K562 (cell line): ENCODE data around the gene KCNAB2. TPM values are rescaled to one million over a fixed set of nuclear protein-coding genes. Genes with fewer than 3 reads are reported as not detected.

ENCODE experiments used
- CBX5 ChIP-seq: IDR thresholded peaks from 2 replicates; pipeline ENCODE4 v1.6.1; 2014; ENCODE audit warnings: low read depth, borderline replicate concordance
- CEBPB ChIP-seq: fragments of 450-650 bp; IDR thresholded peaks from 2 replicates; pipeline ENCODE4 v1.6.1; 2016; ENCODE audit warnings: missing genetic modification characterization, missing compliant biosample characterization
- CEBPG ChIP-seq, 3 experiments: fragments of 200-800 bp in 1 of 3; sonication (Bioruptor generic) in 1 of 3; sonication (generic) in 1 of 3; formaldehyde crosslinking in 1 of 3; IDR thresholded peaks in 2 of 3; conservative IDR thresholded peaks in 1 of 3; 2 replicates each; pipeline versions ENCODE4 v1.6.1 to v1.8.0; 2016 to 2022; ENCODE audit warnings: missing compliant biosample characterization in 2 of 3, missing genetic modification characterization in 2 of 3, mild to moderate bottlenecking in 1 of 3, missing genetic modification reagents in 1 of 3
- CHD2 ChIP-seq: IDR thresholded peaks from 2 replicates; pipeline ENCODE4 v1.6.1; 2011; ENCODE audit warnings: low read depth, low read length
- FOXK2 ChIP-seq, 2 experiments: fragments of 450-650 bp; IDR thresholded peaks in 1 of 2; conservative IDR thresholded peaks in 1 of 2; 2 replicates each; pipeline ENCODE4 v1.6.1; 2016; ENCODE audit warnings: low read depth in 2 of 2, mild to moderate bottlenecking in 1 of 2
- HDAC3 ChIP-seq: fragments of 450-650 bp; IDR thresholded peaks from 2 replicates; pipeline ENCODE4 v1.6.1; 2018; ENCODE audit warnings: borderline replicate concordance, mild to moderate bottlenecking, moderate library complexity; ENCODE audit not compliant: partially characterized antibody
- HOXB6 ChIP-seq: fragments of 250-450 bp; sonication (Bioruptor Pico); IDR thresholded peaks from 2 replicates; pipeline ENCODE4 v1.5.1; 2022; ENCODE audit warnings: mild to moderate bottlenecking, borderline replicate concordance
- HSF4 ChIP-seq: fragments of 250-450 bp; sonication (Bioruptor Pico); IDR thresholded peaks from 2 replicates; pipeline ENCODE4 v2.1.2; 2022; ENCODE audit warnings: mild to moderate bottlenecking, moderate library complexity, borderline replicate concordance
- ILK ChIP-seq: fragments of 450-650 bp; IDR thresholded peaks from 2 replicates; pipeline ENCODE4 v1.6.1; 2016; ENCODE audit warnings: missing genetic modification characterization, low read depth, mild to moderate bottlenecking, missing compliant biosample characterization, moderate library complexity, borderline replicate concordance
- POLR2AphosphoS2 ChIP-seq: IDR thresholded peaks from 2 replicates; pipeline ENCODE4 v1.6.1; 2012; ENCODE audit warnings: low read length, improper control_type of control experiment
- PTRF ChIP-seq: fragments of 450-650 bp; IDR thresholded peaks from 2 replicates; pipeline ENCODE4 v1.6.1; 2016; ENCODE audit warnings: mild to moderate bottlenecking, missing genetic modification characterization, missing compliant biosample characterization
- RFX5 ChIP-seq: IDR thresholded peaks from 2 replicates; pipeline ENCODE4 v1.6.1; 2011; ENCODE audit warnings: low read depth, mild to moderate bottlenecking, improper control_type of control experiment, low read length
- TAF9B ChIP-seq: fragments of 450-650 bp; IDR thresholded peaks from 2 replicates; pipeline ENCODE4 v1.6.1; 2018; ENCODE audit warnings: mild to moderate bottlenecking; ENCODE audit not compliant: partially characterized antibody
- YBX1 ChIP-seq: fragments of 450-650 bp; IDR thresholded peaks from 2 replicates; pipeline ENCODE4 v1.7.1; 2016; ENCODE audit warnings: mild to moderate bottlenecking
- ZNF224 ChIP-seq: sonication (generic); formaldehyde crosslinking; IDR thresholded peaks from 2 replicates; pipeline ENCODE4 v1.8.0; 2022; ENCODE audit warnings: mild to moderate bottlenecking, missing genetic modification reagents
- polyA plus RNA-seq, 8 experiments: library from polyadenylated mRNA; depleted of rRNA in 4 of 8; stranded (reverse) in 5 of 8; unstranded in 3 of 8; fragments of >200 nt; fragmentation: Nextera tagmentation in 2 of 8; fragmentation: Illumina TruSeq in 1 of 8; extraction: Ambion mirVana in 2 of 8; extraction: Trizol in 1 of 8; gene quantifications; 2 replicates each; pipeline versions ENCODE4 v1.2.1 to v1.2.3, GENCODE V29; 2011 to 2014; ENCODE audit warnings: inconsistent platforms in 1 of 8, missing spikeins in 1 of 8
- total RNA-seq, 7 experiments: library from RNA; depleted of rRNA in 6 of 7; stranded (reverse); fragments of >200 nt in 6 of 7; fragmentation: Illumina TruSeq in 2 of 7; extraction: Trizol in 2 of 7; gene quantifications; 2 replicates each; pipeline versions ENCODE4 v1.2.1 to v1.2.3, GENCODE V29; 2011 to 2021; ENCODE audit warnings: low replicate concordance in 1 of 7
- TF ChIP-seq, protein P1 (sequence below): fragments of 450-650 bp; IDR thresholded peaks from 2 replicates; pipeline ENCODE4 v1.6.1; 2014; ENCODE audit warnings: low read depth, mild to moderate bottlenecking, moderate library complexity, borderline replicate concordance
- TF ChIP-seq, protein P2 (sequence below): fragments of 250-450 bp; sonication (Bioruptor Pico); IDR thresholded peaks from 2 replicates; pipeline ENCODE4 v1.8.0; 2022; ENCODE audit warnings: inconsistent platforms, mild to moderate bottlenecking, moderate library complexity, borderline replicate concordance
- TF ChIP-seq, protein P3 (sequence below), 2 experiments: fragments of 450-650 bp in 1 of 2; sonication (generic) in 1 of 2; formaldehyde crosslinking; conservative IDR thresholded peaks; 2 replicates each; pipeline versions ENCODE4 v1.4.0 to v1.8.1; 2020 to 2022; ENCODE audit warnings: mild to moderate bottlenecking in 1 of 2, missing genetic modification reagents in 1 of 2
- TF ChIP-seq, protein P4 (sequence below): fragments of 450-650 bp; IDR thresholded peaks from 2 replicates; pipeline ENCODE4 v1.6.1; 2016
- TF ChIP-seq, protein P5 (sequence below): fragments of 450-650 bp; IDR thresholded peaks from 2 replicates; pipeline ENCODE4 v1.6.1; 2017; ENCODE audit warnings: antibody characterized with exemption, mild to moderate bottlenecking

KCNAB2 gene
- total and polyA plus RNA-seq, 9 of the 15 experiments (the other 6 are each of a cell fraction or from before 2014, with no cell fraction given): 1.8 to 15.8 (median 7.1) TPM

DNA sequence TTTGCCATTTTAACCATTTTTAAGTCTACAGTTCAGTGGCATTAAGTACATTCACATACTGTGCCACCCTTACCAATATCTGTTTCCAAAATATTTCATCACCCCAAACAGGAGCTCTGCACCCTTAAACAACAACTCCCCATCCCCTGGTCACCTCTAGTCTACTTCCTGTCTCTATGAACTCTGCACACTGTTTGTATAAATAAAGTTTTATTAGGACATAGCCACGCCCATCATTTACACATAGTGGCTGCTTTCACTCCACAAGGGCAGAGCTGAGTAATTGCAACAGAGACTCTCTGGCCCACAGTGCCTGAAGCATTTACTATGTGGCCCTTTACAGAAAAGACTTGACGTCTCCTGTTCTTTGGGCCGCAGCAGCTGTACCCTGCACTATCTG is 30.1 kb downstream of the KCNAB2 start (continued):
- TF ChIP-seq, protein P1, sequence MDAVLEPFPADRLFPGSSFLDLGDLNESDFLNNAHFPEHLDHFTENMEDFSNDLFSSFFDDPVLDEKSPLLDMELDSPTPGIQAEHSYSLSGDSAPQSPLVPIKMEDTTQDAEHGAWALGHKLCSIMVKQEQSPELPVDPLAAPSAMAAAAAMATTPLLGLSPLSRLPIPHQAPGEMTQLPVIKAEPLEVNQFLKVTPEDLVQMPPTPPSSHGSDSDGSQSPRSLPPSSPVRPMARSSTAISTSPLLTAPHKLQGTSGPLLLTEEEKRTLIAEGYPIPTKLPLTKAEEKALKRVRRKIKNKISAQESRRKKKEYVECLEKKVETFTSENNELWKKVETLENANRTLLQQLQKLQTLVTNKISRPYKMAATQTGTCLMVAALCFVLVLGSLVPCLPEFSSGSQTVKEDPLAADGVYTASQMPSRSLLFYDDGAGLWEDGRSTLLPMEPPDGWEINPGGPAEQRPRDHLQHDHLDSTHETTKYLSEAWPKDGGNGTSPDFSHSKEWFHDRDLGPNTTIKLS: no peak
- TF ChIP-seq ZNF224 (CRISPR knock-in tag) (no peak), CEBPG (CRISPR knock-in tag; IDR thresholded peaks at IDR 0.05) (no peak), CEBPG (tag; conservative IDR thresholded peaks at IDR 0.05 in 1 of 2, IDR thresholded peaks at IDR 0.05 in 1 of 2) (peak in 1 of 2 experiments; percentile 46; a peak in 2 of 4 replicates), RFX5 (no peak), HOXB6 (no peak), CEBPB (peak; percentile 52), ILK (tag) (no peak), HDAC3 (no peak), CHD2 (no peak), YBX1 (no peak), POLR2AphosphoS2 (no peak), FOXK2 (conservative IDR thresholded peaks at IDR 0.05 in 1 of 2, IDR thresholded peaks at IDR 0.05 in 1 of 2; ENCODE audit: low read depth in 2 of 2) (peak in 1 of 2 experiments; percentile 27; a peak in 1 of 4 replicates), CBX5 (no peak), PTRF (tag) (no peak), HSF4 (CRISPR knock-in tag) (no peak), TAF9B (no peak)
- TF ChIP-seq, protein P2, sequence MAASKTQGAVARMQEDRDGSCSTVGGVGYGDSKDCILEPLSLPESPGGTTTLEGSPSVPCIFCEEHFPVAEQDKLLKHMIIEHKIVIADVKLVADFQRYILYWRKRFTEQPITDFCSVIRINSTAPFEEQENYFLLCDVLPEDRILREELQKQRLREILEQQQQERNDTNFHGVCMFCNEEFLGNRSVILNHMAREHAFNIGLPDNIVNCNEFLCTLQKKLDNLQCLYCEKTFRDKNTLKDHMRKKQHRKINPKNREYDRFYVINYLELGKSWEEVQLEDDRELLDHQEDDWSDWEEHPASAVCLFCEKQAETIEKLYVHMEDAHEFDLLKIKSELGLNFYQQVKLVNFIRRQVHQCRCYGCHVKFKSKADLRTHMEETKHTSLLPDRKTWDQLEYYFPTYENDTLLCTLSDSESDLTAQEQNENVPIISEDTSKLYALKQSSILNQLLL (CRISPR knock-in tag): no peak
- TF ChIP-seq, protein P3, sequence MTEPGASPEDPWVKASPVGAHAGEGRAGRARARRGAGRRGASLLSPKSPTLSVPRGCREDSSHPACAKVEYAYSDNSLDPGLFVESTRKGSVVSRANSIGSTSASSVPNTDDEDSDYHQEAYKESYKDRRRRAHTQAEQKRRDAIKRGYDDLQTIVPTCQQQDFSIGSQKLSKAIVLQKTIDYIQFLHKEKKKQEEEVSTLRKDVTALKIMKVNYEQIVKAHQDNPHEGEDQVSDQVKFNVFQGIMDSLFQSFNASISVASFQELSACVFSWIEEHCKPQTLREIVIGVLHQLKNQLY (CRISPR knock-in tag; conservative IDR thresholded peaks at IDR 0.05): no peak
- TF ChIP-seq, protein P4, sequence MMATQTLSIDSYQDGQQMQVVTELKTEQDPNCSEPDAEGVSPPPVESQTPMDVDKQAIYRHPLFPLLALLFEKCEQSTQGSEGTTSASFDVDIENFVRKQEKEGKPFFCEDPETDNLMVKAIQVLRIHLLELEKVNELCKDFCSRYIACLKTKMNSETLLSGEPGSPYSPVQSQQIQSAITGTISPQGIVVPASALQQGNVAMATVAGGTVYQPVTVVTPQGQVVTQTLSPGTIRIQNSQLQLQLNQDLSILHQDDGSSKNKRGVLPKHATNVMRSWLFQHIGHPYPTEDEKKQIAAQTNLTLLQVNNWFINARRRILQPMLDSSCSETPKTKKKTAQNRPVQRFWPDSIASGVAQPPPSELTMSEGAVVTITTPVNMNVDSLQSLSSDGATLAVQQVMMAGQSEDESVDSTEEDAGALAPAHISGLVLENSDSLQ: peak; percentile 65; the same call in 1 of the 2 replicates
- TF ChIP-seq, protein P5, sequence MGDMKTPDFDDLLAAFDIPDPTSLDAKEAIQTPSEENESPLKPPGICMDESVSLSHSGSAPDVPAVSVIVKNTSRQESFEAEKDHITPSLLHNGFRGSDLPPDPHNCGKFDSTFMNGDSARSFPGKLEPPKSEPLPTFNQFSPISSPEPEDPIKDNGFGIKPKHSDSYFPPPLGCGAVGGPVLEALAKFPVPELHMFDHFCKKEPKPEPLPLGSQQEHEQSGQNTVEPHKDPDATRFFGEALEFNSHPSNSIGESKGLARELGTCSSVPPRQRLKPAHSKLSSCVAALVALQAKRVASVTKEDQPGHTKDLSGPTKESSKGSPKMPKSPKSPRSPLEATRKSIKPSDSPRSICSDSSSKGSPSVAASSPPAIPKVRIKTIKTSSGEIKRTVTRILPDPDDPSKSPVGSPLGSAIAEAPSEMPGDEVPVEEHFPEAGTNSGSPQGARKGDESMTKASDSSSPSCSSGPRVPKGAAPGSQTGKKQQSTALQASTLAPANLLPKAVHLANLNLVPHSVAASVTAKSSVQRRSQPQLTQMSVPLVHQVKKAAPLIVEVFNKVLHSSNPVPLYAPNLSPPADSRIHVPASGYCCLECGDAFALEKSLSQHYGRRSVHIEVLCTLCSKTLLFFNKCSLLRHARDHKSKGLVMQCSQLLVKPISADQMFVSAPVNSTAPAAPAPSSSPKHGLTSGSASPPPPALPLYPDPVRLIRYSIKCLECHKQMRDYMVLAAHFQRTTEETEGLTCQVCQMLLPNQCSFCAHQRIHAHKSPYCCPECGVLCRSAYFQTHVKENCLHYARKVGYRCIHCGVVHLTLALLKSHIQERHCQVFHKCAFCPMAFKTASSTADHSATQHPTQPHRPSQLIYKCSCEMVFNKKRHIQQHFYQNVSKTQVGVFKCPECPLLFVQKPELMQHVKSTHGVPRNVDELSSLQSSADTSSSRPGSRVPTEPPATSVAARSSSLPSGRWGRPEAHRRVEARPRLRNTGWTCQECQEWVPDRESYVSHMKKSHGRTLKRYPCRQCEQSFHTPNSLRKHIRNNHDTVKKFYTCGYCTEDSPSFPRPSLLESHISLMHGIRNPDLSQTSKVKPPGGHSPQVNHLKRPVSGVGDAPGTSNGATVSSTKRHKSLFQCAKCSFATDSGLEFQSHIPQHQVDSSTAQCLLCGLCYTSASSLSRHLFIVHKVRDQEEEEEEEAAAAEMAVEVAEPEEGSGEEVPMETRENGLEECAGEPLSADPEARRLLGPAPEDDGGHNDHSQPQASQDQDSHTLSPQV: no peak
